HEK293 (cell line): ENCODE results near the gene LRRC8C.

ENCODE experiments used
- CTCF ChIA-PET: fragments of 350-600 bp; formaldehyde crosslinking; extraction: SDS; loops from one replicate; lab custom pipeline; 2021; ENCODE audit warnings: antibody characterized with exemption; lab: Yijun Ruan, JAX
- POLR2A ChIA-PET: fragments of 300-600 bp; formaldehyde crosslinking; extraction: SDS; loops from one replicate; lab custom pipeline; 2020; ENCODE audit warnings: antibody characterized with exemption, inconsistent platforms; lab: Yijun Ruan, JAX
- H3K27ac ChIP-seq: fragments of 200-500 bp; sonication (Bioruptor generic); 2 replicates; pipeline ENCODE4 v1.5.1; 2014; ENCODE audit warnings: low read depth, low read length, control low read depth, inconsistent platforms; ENCODE audit errors: extremely low read depth
- H3K36me3 ChIP-seq, 2 experiments: fragments of 200-500 bp in 1 of 2; sonication (Bioruptor generic) in 1 of 2; 1 replicate in 1 of 2; 2 replicates in 1 of 2; pipeline ENCODE4 v1.5.1; 2014 to 2017; ENCODE audit warnings: inconsistent platforms in 2 of 2, low read length in 2 of 2; ENCODE audit not compliant: control insufficient read depth in 2 of 2, insufficient read depth in 1 of 2
- H3K4me1 ChIP-seq: fragments of 200-500 bp; sonication (Bioruptor generic); 2 replicates; pipeline ENCODE4 v1.5.1; 2014; ENCODE audit warnings: mild to moderate bottlenecking, low read length, inconsistent platforms; ENCODE audit not compliant: control insufficient read depth, insufficient read depth
- H3K4me3 ChIP-seq: 2 replicates; pipeline ENCODE4 v1.5.1; 2011; ENCODE audit warnings: low read depth, mild to moderate bottlenecking, control low read depth, low read length, moderate library complexity
- H3K9me3 ChIP-seq: fragments of 200-500 bp; sonication (Bioruptor generic); 2 replicates; pipeline ENCODE4 v1.5.1; 2014; ENCODE audit warnings: low read depth, low read length, inconsistent platforms; ENCODE audit not compliant: control insufficient read depth, insufficient read depth
- BCL11A ChIP-seq: fragments of 450-650 bp; formaldehyde crosslinking; IDR thresholded peaks from 2 replicates; pipeline ENCODE4 v1.5.1; 2016; ENCODE audit warnings: low read depth, missing biosample characterization, missing genetic modification characterization
- BCL6B ChIP-seq: fragments of 450-650 bp; formaldehyde crosslinking; IDR thresholded peaks from 2 replicates; pipeline ENCODE4 v1.5.1; 2017; ENCODE audit warnings: missing biosample characterization, missing genetic modification characterization
- INSM2 ChIP-seq: fragments of 450-650 bp; formaldehyde crosslinking; IDR thresholded peaks from 2 replicates; pipeline ENCODE4 v1.5.1; 2016; ENCODE audit warnings: missing biosample characterization, missing genetic modification characterization
- KLF1 ChIP-seq: fragments of 450-650 bp; formaldehyde crosslinking; IDR thresholded peaks from 2 replicates; pipeline ENCODE4 v1.5.1; 2016; ENCODE audit warnings: missing biosample characterization, missing genetic modification characterization
- PRDM4 ChIP-seq: fragments of 450-650 bp; formaldehyde crosslinking; IDR thresholded peaks from 2 replicates; pipeline ENCODE4 v1.5.1; 2017; ENCODE audit warnings: missing biosample characterization, missing genetic modification characterization
- ZFP37 ChIP-seq: fragments of 450-650 bp; formaldehyde crosslinking; IDR thresholded peaks from 2 replicates; pipeline ENCODE4 v1.5.1; 2016; ENCODE audit warnings: missing biosample characterization, missing genetic modification characterization
- ZNF132 ChIP-seq: fragments of 450-650 bp; formaldehyde crosslinking; IDR thresholded peaks from 2 replicates; pipeline ENCODE4 v1.5.1; 2017; ENCODE audit warnings: missing biosample characterization, missing genetic modification characterization, borderline replicate concordance
- ZNF214 ChIP-seq: fragments of 450-650 bp; formaldehyde crosslinking; IDR thresholded peaks from 2 replicates; pipeline ENCODE4 v1.5.1; 2017; ENCODE audit warnings: missing biosample characterization, mild to moderate bottlenecking, missing genetic modification characterization, borderline replicate concordance
- ZNF248 ChIP-seq: fragments of 450-650 bp; formaldehyde crosslinking; IDR thresholded peaks from 2 replicates; pipeline ENCODE4 v1.5.1; 2017; ENCODE audit warnings: missing biosample characterization, missing genetic modification characterization
- ZNF280C ChIP-seq: fragments of 450-650 bp; formaldehyde crosslinking; IDR thresholded peaks from 2 replicates; pipeline ENCODE4 v1.5.1; 2016; ENCODE audit warnings: missing biosample characterization, missing genetic modification characterization
- ZNF37A ChIP-seq: fragments of 450-650 bp; IDR thresholded peaks from 2 replicates; pipeline ENCODE4 v1.5.1; 2018; ENCODE audit warnings: missing biosample characterization, missing genetic modification characterization
- ZNF416 ChIP-seq: fragments of 450-650 bp; formaldehyde crosslinking; IDR thresholded peaks from 2 replicates; pipeline ENCODE4 v1.5.1; 2016; ENCODE audit warnings: missing biosample characterization, missing genetic modification characterization
- ZNF473 ChIP-seq: fragments of 450-650 bp; formaldehyde crosslinking; IDR thresholded peaks from 2 replicates; pipeline ENCODE4 v1.5.1; 2017; ENCODE audit warnings: missing biosample characterization, missing genetic modification characterization
- ZNF48 ChIP-seq: fragments of 450-650 bp; formaldehyde crosslinking; IDR thresholded peaks from 2 replicates; pipeline ENCODE4 v1.5.1; 2016; ENCODE audit warnings: missing biosample characterization, missing genetic modification characterization
- ZNF510 ChIP-seq: fragments of 450-650 bp; formaldehyde crosslinking; IDR thresholded peaks from 2 replicates; pipeline ENCODE4 v1.5.1; 2018; ENCODE audit warnings: mild to moderate bottlenecking, missing genetic modification characterization, missing biosample characterization; ENCODE audit not compliant: insufficient replicate concordance
- ZNF521 ChIP-seq: fragments of 450-650 bp; formaldehyde crosslinking; IDR thresholded peaks from 2 replicates; pipeline ENCODE4 v1.5.1; 2017; ENCODE audit warnings: missing biosample characterization, mild to moderate bottlenecking, missing genetic modification characterization
- ZNF549 ChIP-seq: fragments of 450-650 bp; IDR thresholded peaks from 2 replicates; pipeline ENCODE4 v1.5.1; 2018; ENCODE audit warnings: missing biosample characterization, missing genetic modification characterization, mild to moderate bottlenecking, inconsistent platforms, moderate library complexity
- ZNF580 ChIP-seq: fragments of 450-650 bp; formaldehyde crosslinking; IDR thresholded peaks from 2 replicates; pipeline ENCODE4 v1.5.1; 2016; ENCODE audit warnings: missing biosample characterization, missing genetic modification characterization
- ZNF623 ChIP-seq: fragments of 450-650 bp; formaldehyde crosslinking; IDR thresholded peaks from 2 replicates; pipeline ENCODE4 v1.5.1; 2016; ENCODE audit warnings: missing biosample characterization, missing genetic modification characterization
- ZNF624 ChIP-seq: fragments of 450-650 bp; formaldehyde crosslinking; IDR thresholded peaks from 2 replicates; pipeline ENCODE4 v1.5.1; 2017; ENCODE audit warnings: missing biosample characterization, missing genetic modification characterization
- ZNF670 ChIP-seq: fragments of 450-650 bp; formaldehyde crosslinking; IDR thresholded peaks from 2 replicates; pipeline ENCODE4 v1.5.1; 2016; ENCODE audit warnings: missing biosample characterization, missing genetic modification characterization, low read depth
- ZSCAN4 ChIP-seq: fragments of 450-650 bp; formaldehyde crosslinking; IDR thresholded peaks from 2 replicates; pipeline ENCODE4 v1.5.1; 2017; ENCODE audit warnings: missing biosample characterization, missing genetic modification characterization

Gene LRRC8C

GRCh38 chr1:89681045-89681729 is 48.3 kb downstream of the LRRC8C start (continued):
- TF ChIP-seq ZNF280C (tag by site-specific recombination), result no peak
- TF ChIP-seq ZNF549, result no peak

GRCh38 chr1:89682611-89683010 is 49.7 kb downstream of the LRRC8C start:
- ChIA-PET CTCF (interaction anchor here (0.8 to 1.8 kb wide), 2 partner anchors 80 to 84 kb away, joined by 3 to 4 read pairs; no protein-coding TSS in a partner anchor), POLR2A (no interaction called here)
- no peak overlapping the region for H3K4me3 ChIP-seq
- no peaks in the 10 kb centered on the region for H3K4me1 ChIP-seq
- TF ChIP-seq ZNF624 (tag by site-specific recombination) (no peak), ZNF510 (tag by site-specific recombination) (no peak), ZNF214 (tag by site-specific recombination) (no peak), KLF1 (tag by site-specific recombination) (no peak), BCL11A (tag by site-specific recombination) (no peak), ZSCAN4 (tag by site-specific recombination) (no peak), INSM2 (no peak), ZNF473 (no peak), ZNF37A (no peak), ZNF670 (tag by site-specific recombination) (no peak), ZNF416 (no peak), ZFP37 (tag by site-specific recombination) (no peak), ZNF623 (tag by site-specific recombination) (no peak), ZNF521 (tag by site-specific recombination) (no peak), ZNF248 (tag by site-specific recombination) (no peak), BCL6B (tag by site-specific recombination) (no peak), ZNF580 (tag by site-specific recombination) (no peak), ZNF48 (tag by site-specific recombination) (no peak), ZNF132 (tag by site-specific recombination) (no peak), PRDM4 (tag by site-specific recombination) (no peak)
- H3K36me3 ChIP-seq, result no peaks in the 10 kb centered on the region
- no peak overlapping the region for H3K27ac ChIP-seq
- no peaks in the 10 kb centered on the region for H3K9me3 ChIP-seq
